Activated CD4-positive, CD25-positive, alpha-beta regulatory T cell treated with anti-CD3 and anti-CD28 coated beads, Interleukin-2, amount 50 U/mL, for 24 hours (primary cell): Measurements from ENCODE around the gene GOLGA8G.
"Not testable (repeated sequence)": the region's sequence is repeated elsewhere in the genome, so short reads cannot be mapped to it uniquely, and the experiment has no call there.

Source experiments
- ATAC-seq, 2 donors: fragments of 150-1000 bp; cut with Tn5 transposase; one replicate each; pipeline ENCODE4 v1.10.0; 2021; ENCODE audit warnings: mild to moderate bottlenecking in 1 of 2, moderate library complexity in 1 of 2

Gene GOLGA8G

GRCh38 chr15:28532954-28533353 is at the start of gene GOLGA8G:
TSS of gene GOLGA8G (minus strand) at chr15:28532971. CDS start at chr15:28532909, 62 bp downstream.
- ATAC-seq = not testable (repeated sequence)

- not testable (repeated sequence) for ATAC-seq
These were observed 40.6 kb upstream of the GOLGA8G start for GRCh38 chr15:28573351-28573750.

- ATAC-seq = not testable (repeated sequence)
These were observed 20.5 kb upstream of the GOLGA8G start, which contains the start of gene GOLGA6L25 for GRCh38 chr15:28553268-28553667. TSS of gene GOLGA6L25 (plus strand) at chr15:28553568. CDS start at chr15:28553629, 61 bp downstream.

GRCh38 chr15:28515208-28515607 is 17.6 kb downstream of the GOLGA8G start:
- not testable (repeated sequence) for ATAC-seq

- ATAC-seq = not testable (repeated sequence)
These were observed 18.6 kb downstream of the GOLGA8G start for GRCh38 chr15:28514128-28514527.

- ATAC-seq = not testable (repeated sequence)
These were observed 24.4 kb downstream of the GOLGA8G start for GRCh38 chr15:28508217-28508889.

GRCh38 chr15:28481340-28481739 is 51.4 kb downstream of the GOLGA8G start:
- ATAC-seq = not testable (repeated sequence)
